NCI-H1930 (cell line): ENCODE results near the gene TEKTIP1.
"Not testable (repeated sequence)": the region's sequence is repeated elsewhere in the genome, so short reads cannot be mapped to it uniquely, and the experiment has no call there.

Experiments
- DNase-seq, 2 experiments: peaks; one replicate each; lab custom pipeline; 2025; lab: John Stamatoyannopoulos, UW

Gene TEKTIP1

GRCh38 chr19:3523361-3524077 is 15.5 kb upstream of the TEKTIP1 start:
- no peak for DNase-seq

- DNase-seq = no peak
These were observed 14.7 kb upstream of the TEKTIP1 start for GRCh38 chr19:3524078-3524842.

DNA sequence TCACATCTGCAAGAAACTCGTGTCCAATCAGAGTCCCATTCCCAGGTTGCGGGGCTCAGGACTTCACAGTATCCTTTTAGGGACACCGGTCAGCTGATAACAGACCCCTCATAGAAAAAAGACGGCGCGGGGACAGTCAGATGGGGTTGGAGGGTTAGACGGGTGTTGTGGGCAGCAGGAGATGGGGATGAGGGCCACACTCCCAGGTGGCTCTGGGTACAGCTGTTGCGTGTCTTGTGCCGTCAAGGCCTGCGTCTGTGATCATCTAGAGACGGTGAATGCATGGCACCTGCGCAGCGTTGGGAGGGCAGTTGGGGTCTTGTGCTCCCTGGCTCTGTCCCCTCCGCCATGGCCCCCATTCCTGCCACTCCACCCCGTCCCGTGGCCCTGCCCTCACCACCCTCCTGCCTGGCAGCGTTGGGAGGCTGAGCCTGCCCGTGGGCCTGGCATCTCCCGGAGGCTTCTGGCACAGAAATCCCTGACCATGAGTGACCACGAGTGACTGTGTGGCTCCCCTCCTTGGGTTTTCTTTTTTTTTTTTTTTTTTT is 14.0 kb upstream of the TEKTIP1 start:
- DNase-seq = no peak

- no peak for DNase-seq
These were observed 12.3 kb upstream of the TEKTIP1 start for GRCh38 chr19:3526507-3527237.

DNA sequence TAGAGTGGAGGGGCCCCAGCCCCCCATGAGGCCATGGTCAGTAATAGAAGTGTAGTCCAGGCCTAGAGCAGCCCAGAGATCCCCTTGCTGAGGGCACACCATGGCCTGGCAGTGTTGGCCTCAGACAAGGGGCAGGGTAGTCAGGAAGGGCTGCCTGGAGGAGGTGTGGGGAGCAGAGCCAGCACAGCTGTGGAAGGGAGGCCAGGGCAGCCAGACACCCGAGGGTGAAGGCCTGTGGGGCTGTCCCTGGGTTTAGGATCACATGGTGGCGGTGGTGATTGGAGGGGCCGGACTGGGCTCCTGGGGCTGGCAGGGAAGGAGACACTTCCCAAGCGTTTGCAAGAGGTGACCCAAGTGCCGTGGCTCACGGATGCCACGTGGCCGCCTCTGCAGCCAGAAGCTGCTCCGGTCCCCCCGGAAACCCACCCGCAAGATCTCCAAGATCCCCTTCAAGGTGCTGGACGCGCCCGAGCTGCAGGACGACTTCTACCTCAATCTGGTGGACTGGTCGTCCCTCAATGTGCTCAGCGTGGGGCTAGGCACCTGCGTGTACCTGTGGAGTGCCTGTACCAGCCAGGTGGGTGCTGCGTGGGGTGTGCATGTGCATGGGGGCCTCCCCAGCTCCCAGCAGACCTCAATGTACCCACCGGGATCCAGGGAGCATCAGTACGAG is 11.6 kb upstream of the TEKTIP1 start:
- DNase-seq = no peak

- no peak for DNase-seq
These were observed 10.9 kb upstream of the TEKTIP1 start for GRCh38 chr19:3528080-3528479.

DNA sequence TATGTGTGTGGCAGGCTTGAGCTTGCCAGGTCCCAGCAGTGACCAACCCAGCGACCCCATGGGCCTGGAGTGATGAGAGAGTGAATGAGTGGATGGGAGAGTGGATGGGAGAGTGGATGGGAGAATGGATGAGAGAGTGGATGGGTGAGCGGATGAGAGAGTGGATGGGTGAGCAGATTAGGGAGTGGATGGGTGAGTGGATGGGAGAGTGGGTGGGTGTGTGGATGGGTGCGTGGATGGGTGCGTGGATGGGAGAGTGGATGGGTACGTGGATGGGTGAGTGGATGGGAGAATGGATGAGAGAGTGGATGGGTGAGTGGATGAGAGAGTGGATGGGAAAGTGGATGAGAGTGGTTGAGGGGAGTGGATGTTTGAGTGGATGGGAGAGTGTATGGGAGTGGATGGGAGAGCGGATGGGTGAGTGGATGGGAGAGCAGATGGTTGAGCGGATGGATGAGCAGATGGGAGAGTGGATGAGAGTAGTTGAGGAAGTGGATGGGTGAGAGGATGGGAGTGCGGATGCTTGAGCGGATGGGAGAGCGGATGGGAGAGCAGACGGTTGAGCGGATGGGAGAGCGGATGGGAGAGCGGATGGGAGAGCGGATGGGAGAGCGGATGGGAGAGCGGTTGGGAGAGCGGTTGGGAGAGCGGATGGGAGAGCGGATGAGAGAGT is 10.3 kb upstream of the TEKTIP1 start:
- no peak for DNase-seq

GRCh38 chr19:3529299-3529698 is 9.7 kb upstream of the TEKTIP1 start:
- DNase-seq = not testable (repeated sequence)

GRCh38 chr19:3530389-3530788 is 8.6 kb upstream of the TEKTIP1 start:
- no peak for DNase-seq

GRCh38 chr19:3531716-3532115 is 7.3 kb upstream of the TEKTIP1 start:
- DNase-seq = no peak

- DNase-seq = no peak
These were observed 6.7 kb upstream of the TEKTIP1 start for GRCh38 chr19:3532154-3532786.

GRCh38 chr19:3533033-3533432 is 5.9 kb upstream of the TEKTIP1 start:
- DNase-seq = no peak

- DNase-seq = no peak
These were observed 5.3 kb upstream of the TEKTIP1 start for GRCh38 chr19:3533563-3534216.

- DNase-seq = no peak
These were observed 4.4 kb upstream of the TEKTIP1 start for GRCh38 chr19:3534375-3535234.

GRCh38 chr19:3535235-3535535 is 3.8 kb upstream of the TEKTIP1 start:
- DNase-seq = no peak

DNA sequence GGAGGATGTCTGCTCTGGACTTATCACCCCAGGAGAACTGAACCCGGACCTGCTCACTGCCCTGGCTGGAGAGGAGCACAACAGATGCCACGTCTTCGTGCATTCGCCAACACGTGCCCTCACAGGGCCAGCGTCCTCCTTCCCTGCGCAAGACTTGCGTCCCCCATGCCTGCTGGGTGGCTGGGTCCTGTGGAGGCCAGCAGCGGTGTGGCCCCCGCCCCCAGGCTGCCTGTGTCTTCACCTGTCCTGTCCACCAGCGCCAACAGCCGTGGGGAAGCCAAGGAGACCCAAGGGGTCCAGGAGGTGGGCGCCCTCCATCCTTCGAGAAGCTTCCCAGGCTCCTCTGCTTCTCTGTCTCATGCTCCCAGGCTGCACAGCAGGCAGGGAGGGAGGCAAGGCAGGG is 3.4 kb upstream of the TEKTIP1 start:
- DNase-seq = no peak

GRCh38 chr19:3535981-3536380 is 3.0 kb upstream of the TEKTIP1 start:
- no peak for DNase-seq

- no peak for DNase-seq
These were observed 2.4 kb upstream of the TEKTIP1 start for GRCh38 chr19:3536429-3537100.

GRCh38 chr19:3537101-3537437 is 1.9 kb upstream of the TEKTIP1 start:
- no peak for DNase-seq
